WTC11 (cell line): ENCODE results near the gene CCDC183. TPM values are rescaled to one million over a fixed set of nuclear protein-coding genes. Genes with fewer than 3 reads are reported as not detected.

Source experiments
- ATF2 ChIP-seq: sonication (generic); formaldehyde crosslinking; IDR thresholded peaks from 2 replicates; pipeline ENCODE4 v1.8.1; 2022; ENCODE audit warnings: low read depth, missing genetic modification reagents, borderline replicate concordance
- ATF3 ChIP-seq: sonication (generic); formaldehyde crosslinking; conservative IDR thresholded peaks from 2 replicates; pipeline ENCODE4 v1.8.1; 2022; ENCODE audit warnings: mild to moderate bottlenecking, missing genetic modification reagents
- CBFB ChIP-seq: sonication (generic); formaldehyde crosslinking; IDR thresholded peaks from 2 replicates; pipeline ENCODE4 v1.8.1; 2022; ENCODE audit warnings: mild to moderate bottlenecking, low read depth, missing genetic modification reagents
- E2F1 ChIP-seq: sonication (generic); formaldehyde crosslinking; IDR thresholded peaks from 2 replicates; pipeline ENCODE4 v1.8.0; 2022; ENCODE audit warnings: mild to moderate bottlenecking, missing genetic modification reagents
- MLX ChIP-seq: sonication (generic); formaldehyde crosslinking; IDR thresholded peaks from 2 replicates; pipeline ENCODE4 v1.8.1; 2023; ENCODE audit warnings: mild to moderate bottlenecking, missing genetic modification reagents, moderate library complexity
- NR1H2 ChIP-seq: sonication (generic); formaldehyde crosslinking; IDR thresholded peaks from 2 replicates; pipeline ENCODE4 v1.9.0; 2021; ENCODE audit warnings: mild to moderate bottlenecking, moderate library complexity, missing genetic modification reagents
- PREB ChIP-seq: sonication (generic); formaldehyde crosslinking; IDR thresholded peaks from 2 replicates; pipeline ENCODE4 v1.8.1; 2022; ENCODE audit warnings: mild to moderate bottlenecking, missing genetic modification reagents, moderate library complexity, borderline replicate concordance
- PRRX2 ChIP-seq: fragments of 250-450 bp; sonication (Bioruptor Pico); IDR thresholded peaks from 2 replicates; pipeline ENCODE4 v1.8.0; 2021; ENCODE audit warnings: mild to moderate bottlenecking
- TP53 ChIP-seq: sonication (generic); formaldehyde crosslinking; IDR thresholded peaks from 2 replicates; pipeline ENCODE4 v1.8.1; 2023; ENCODE audit warnings: mild to moderate bottlenecking, missing genetic modification reagents
- ZBTB21 ChIP-seq: sonication (generic); formaldehyde crosslinking; IDR thresholded peaks from 2 replicates; pipeline ENCODE4 v1.8.1; 2023; ENCODE audit warnings: mild to moderate bottlenecking, missing genetic modification reagents, borderline replicate concordance
- ZBTB43 ChIP-seq: sonication (generic); formaldehyde crosslinking; IDR thresholded peaks from 2 replicates; pipeline ENCODE4 v1.8.1; 2023; ENCODE audit warnings: mild to moderate bottlenecking, missing genetic modification reagents
- ZNF121 ChIP-seq: sonication (generic); formaldehyde crosslinking; IDR thresholded peaks from 2 replicates; pipeline ENCODE4 v1.8.0; 2023; ENCODE audit warnings: missing genetic modification reagents
- ZNF138 ChIP-seq: sonication (generic); formaldehyde crosslinking; conservative IDR thresholded peaks from 2 replicates; pipeline ENCODE4 v1.8.1; 2022; ENCODE audit warnings: mild to moderate bottlenecking, moderate library complexity, missing genetic modification reagents
- ZNF263 ChIP-seq: sonication (generic); formaldehyde crosslinking; IDR thresholded peaks from 2 replicates; pipeline ENCODE4 v1.8.1; 2022; ENCODE audit warnings: low read depth, mild to moderate bottlenecking, moderate library complexity, missing genetic modification reagents
- ZNF396 ChIP-seq: fragments of 250-450 bp; sonication (Bioruptor Pico); IDR thresholded peaks from 2 replicates; pipeline ENCODE4 v1.8.0; 2021; ENCODE audit warnings: mild to moderate bottlenecking, moderate library complexity, borderline replicate concordance
- ZNF425 ChIP-seq: fragments of 250-450 bp; sonication (Bioruptor Pico); conservative IDR thresholded peaks from 2 replicates; pipeline ENCODE4 v1.9.0; 2021; ENCODE audit warnings: mild to moderate bottlenecking
- total RNA-seq: library from RNA; stranded (reverse); gene quantifications from 3 replicates; pipeline ENCODE4 v1.2.3, GENCODE V29; 2021
- TF ChIP-seq, protein P1 (sequence below): fragments of 250-450 bp; sonication (Bioruptor Pico); IDR thresholded peaks from 2 replicates; pipeline ENCODE4 v1.9.0; 2021; ENCODE audit warnings: mild to moderate bottlenecking
- TF ChIP-seq, protein P2 (sequence below): sonication (generic); formaldehyde crosslinking; IDR thresholded peaks from 2 replicates; pipeline ENCODE4 v1.8.1; 2023; ENCODE audit warnings: mild to moderate bottlenecking, missing genetic modification reagents, moderate library complexity
- TF ChIP-seq, protein P3 (sequence below): sonication (generic); formaldehyde crosslinking; IDR thresholded peaks from 2 replicates; pipeline ENCODE4 v1.8.0; 2022; ENCODE audit warnings: missing genetic modification reagents

Gene CCDC183
- total RNA-seq, 1 experiment from 2014 or later: 2.1 TPM

- TF ChIP-seq ZNF425 (CRISPR knock-in tag) (no peak), PRRX2 (CRISPR knock-in tag) (no peak), PREB (CRISPR knock-in tag) (no peak), TP53 (CRISPR knock-in tag) (no peak), ZNF396 (CRISPR knock-in tag) (no peak), ATF2 (no peak), ATF3 (CRISPR knock-in tag) (no peak), CBFB (CRISPR knock-in tag) (no peak), E2F1 (peak; percentile 79; the same call in 1 of the 2 replicates), ZNF263 (CRISPR knock-in tag) (no peak), ZNF121 (CRISPR knock-in tag) (peak; percentile 71), NR1H2 (CRISPR knock-in tag) (no peak), ZNF138 (no peak), ZBTB43 (CRISPR knock-in tag) (no peak), MLX (CRISPR knock-in tag) (0 out of 2 replicates have a peak, but pooled peaks have one; percentile 27), ZBTB21 (no peak)
- TF ChIP-seq, protein P1, sequence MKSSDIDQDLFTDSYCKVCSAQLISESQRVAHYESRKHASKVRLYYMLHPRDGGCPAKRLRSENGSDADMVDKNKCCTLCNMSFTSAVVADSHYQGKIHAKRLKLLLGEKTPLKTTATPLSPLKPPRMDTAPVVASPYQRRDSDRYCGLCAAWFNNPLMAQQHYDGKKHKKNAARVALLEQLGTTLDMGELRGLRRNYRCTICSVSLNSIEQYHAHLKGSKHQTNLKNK (CRISPR knock-in tag): no peak
- TF ChIP-seq, protein P2, sequence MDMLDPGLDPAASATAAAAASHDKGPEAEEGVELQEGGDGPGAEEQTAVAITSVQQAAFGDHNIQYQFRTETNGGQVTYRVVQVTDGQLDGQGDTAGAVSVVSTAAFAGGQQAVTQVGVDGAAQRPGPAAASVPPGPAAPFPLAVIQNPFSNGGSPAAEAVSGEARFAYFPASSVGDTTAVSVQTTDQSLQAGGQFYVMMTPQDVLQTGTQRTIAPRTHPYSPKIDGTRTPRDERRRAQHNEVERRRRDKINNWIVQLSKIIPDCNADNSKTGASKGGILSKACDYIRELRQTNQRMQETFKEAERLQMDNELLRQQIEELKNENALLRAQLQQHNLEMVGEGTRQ (CRISPR knock-in tag): no peak
- TF ChIP-seq, protein P3, sequence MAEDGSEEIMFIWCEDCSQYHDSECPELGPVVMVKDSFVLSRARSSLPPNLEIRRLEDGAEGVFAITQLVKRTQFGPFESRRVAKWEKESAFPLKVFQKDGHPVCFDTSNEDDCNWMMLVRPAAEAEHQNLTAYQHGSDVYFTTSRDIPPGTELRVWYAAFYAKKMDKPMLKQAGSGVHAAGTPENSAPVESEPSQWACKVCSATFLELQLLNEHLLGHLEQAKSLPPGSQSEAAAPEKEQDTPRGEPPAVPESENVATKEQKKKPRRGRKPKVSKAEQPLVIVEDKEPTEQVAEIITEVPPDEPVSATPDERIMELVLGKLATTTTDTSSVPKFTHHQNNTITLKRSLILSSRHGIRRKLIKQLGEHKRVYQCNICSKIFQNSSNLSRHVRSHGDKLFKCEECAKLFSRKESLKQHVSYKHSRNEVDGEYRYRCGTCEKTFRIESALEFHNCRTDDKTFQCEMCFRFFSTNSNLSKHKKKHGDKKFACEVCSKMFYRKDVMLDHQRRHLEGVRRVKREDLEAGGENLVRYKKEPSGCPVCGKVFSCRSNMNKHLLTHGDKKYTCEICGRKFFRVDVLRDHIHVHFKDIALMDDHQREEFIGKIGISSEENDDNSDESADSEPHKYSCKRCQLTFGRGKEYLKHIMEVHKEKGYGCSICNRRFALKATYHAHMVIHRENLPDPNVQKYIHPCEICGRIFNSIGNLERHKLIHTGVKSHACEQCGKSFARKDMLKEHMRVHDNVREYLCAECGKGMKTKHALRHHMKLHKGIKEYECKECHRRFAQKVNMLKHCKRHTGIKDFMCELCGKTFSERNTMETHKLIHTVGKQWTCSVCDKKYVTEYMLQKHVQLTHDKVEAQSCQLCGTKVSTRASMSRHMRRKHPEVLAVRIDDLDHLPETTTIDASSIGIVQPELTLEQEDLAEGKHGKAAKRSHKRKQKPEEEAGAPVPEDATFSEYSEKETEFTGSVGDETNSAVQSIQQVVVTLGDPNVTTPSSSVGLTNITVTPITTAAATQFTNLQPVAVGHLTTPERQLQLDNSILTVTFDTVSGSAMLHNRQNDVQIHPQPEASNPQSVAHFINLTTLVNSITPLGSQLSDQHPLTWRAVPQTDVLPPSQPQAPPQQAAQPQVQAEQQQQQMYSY (CRISPR knock-in tag): no peak
Observed at GRCh38 chr9:136791516-136792276, 4.4 kb upstream of the CCDC183 start (continued).
